GM19035 (cell line): ENCODE data around the gene GPNMB.
"Not testable (repeated sequence)": the region's sequence is repeated elsewhere in the genome, so short reads cannot be mapped to it uniquely, and the experiment has no call there.

ENCODE experiments used
- ATAC-seq: cut with Tn5 transposase; IDR thresholded peaks from one replicate; pipeline ENCODE4 v1.9.1; 2021; ENCODE audit not compliant: unreplicated experiment

GPNMB gene

DNA sequence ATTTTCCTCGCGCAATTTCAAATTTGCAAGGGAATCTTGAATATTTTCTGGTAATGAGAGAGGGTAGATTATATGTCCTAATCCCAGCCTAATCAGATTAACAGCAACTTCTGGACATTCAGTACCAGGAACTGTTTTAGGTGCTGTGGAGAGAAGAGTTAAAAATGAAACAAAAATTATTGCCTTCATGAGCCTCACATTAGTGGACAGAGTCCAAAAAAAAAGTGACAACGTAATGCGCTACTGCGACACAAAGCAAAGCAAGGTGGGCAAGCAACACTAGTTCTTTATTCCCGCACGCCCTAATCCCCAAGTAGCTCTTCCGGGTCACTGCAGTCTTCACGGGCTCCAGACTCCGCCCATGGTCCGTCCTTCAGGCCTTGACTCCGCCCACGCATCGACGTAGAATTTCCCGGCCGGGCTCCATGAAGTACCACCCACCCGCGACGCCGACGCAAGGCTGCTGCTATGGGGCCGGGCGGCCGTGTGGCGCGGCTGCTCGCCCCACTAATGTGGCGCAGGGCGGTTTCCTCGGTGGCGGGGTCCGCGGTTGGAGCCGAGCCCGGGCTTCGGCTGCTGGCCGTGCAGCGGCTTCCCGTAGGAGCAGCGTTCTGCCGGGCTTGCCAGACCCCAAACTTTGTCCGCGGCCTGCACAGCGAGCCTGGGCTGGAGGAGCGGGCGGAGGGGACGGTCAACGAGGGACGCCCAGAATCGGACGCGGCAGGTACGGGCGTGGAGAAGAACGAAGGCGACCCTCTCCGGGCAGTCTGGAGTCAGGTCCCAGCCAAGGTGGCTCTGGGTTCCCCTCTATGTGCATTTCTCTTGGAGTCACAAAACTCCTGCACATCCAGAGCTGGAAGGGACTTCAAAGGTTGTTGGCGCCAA, 52.6 kb downstream of the GPNMB start, which contains the start of gene MALSU1:
TSS of gene MALSU1 (plus strand) at position 455 of the 885 bp plus-strand sequence. CDS start at position 469, 14 bp downstream.
- peak; percentile 99 for ATAC-seq

DNA sequence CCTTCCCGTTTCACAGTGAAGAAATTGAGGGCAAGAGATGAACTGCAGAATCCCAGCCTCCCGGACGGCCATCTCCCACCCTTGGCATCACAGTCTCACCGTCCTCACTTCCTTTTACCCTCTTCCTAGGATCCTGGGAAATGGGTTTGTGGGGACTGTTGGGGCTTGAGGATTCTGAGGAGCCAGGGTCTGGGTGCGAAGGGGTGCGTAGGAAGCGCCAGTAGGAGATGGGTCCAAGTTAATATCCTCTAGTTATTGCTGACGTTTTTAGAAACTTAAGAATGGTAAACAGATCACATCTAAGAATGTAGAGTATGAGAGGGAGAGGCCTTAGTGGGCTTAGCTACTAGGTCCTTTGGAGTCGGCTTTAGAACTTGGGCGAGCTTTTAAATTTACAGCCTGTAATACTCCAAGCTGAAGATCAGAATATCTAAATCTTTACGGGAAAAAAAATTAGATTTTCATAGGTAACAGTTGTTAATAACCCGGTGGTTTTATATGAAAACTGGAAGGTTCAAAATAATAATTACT, 53.3 kb downstream of the GPNMB start:
- peak; percentile 14 for ATAC-seq

DNA sequence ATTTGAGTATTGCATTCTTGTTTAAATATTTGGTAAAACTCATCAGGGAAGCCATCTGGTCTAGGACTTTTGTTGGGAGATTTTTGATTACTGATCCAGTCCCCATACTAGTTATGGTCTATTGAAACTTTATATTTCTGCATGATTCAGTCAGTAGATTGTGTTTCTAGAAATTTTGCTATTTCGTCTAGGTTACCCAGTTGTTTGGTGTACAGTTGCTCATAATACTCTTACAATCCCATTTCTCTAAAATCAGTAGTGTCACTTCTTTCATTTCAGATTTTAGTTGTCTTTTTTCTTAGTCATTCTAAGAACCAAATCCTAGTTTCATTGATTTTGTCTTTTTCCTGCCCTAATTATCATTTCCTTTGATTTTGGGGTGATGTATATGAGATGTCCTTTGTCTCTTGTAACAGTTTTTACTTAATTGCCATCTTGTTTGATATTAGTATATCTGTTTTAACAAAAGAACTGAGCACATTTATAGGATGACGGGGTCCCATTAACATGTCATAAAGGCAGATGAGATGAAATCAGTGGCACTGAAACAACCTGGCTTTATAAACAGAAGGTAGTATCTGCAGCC, 60.5 kb downstream of the GPNMB start:
- no peak for ATAC-seq

DNA sequence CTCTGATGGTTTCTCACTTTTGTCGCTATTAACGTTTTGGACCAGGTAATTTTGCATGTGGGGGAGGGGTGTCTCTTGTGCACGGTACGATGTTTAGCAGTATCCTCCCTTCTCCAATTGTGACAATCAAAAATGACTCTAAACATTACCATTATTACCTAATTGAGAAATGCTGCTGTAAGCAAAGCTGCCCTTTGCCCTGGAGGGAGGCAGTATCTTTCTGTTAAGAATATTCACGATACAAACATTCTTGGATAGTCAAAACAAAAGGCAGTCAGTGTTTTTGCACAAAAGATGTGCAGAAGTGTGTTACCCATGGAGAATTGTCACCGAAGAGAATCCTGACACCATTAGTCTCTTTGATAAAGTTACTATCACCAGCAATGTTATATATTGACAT, 62.2 kb downstream of the GPNMB start:
- no peak for ATAC-seq

DNA sequence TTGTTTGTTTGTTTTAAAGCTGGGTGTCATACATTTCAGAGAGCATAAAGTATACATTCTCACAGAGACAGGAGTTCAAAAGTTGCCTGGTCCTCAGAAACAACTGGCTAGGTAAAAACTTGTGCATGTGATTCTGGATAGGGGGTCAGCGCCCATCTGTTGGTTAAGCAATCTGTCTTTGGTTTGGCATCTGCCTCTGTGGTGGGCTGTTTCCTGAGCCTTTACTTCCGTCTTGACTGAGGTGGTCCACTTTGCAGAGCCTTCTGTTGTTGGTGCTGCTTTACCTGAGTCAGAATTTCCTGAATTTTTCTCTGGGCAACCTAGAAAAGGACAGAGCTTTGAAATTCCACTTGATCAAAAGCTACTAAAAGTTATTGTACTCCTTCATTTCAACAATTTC, 65.6 kb downstream of the GPNMB start:
- not testable (repeated sequence) for ATAC-seq

DNA sequence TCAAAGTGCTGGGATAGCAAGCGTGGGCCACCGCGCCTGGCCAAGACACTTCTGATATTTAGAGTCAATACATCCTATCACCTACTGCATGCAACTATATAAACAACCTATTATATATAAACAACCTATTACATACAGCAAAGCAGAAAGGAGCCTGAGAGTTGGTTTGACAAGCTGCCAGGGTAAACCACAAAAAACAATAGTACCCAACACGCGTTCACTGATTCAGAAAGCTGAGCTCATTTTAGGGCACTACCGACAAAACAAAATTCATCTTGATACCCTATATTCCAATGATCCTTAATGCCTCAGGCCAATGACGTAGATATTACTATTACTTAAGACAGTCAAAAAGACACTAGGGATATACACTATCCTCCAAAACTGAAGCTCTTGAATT, 68.8 kb downstream of the GPNMB start:
- ATAC-seq = no peak
